ENCODE results near the gene CD47.

DNA sequence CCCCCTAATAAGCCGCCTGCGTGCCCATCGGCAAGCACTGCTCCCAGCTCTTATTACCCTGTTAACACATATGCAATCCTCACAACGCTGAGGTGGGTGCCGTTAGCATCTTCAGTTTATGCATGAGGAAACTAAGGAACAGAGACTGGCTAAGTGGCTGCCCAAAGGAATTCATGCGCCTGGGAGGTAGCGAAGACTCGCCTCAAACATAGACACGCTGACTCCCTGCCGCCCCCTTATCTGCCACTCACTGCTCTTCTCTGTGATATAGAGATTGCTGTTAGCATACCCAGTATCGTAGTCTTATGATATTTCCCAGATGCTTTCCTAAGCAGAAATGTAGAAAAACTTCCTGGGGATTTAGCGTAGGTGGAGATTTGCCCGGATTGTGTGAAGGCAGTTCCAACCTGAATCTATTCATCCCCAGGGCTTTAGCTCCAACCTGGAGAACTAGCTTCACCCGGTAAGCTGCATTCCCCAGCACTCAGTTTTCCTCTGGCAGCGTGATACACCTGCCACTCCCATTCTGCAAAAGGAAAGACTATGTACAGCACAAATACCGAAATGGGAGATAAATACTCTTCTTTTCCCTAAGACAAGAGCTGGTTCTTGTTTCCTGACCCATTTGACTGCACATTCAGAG lies 23.7 kb upstream of the CD47 start:
- no peak for TF ChIP-seq CREB1 (IDR thresholded peaks at IDR 0.05; ENCODE audit: low read depth)
- no peak for TF ChIP-seq YY1 (IDR thresholded peaks at IDR 0.05; ENCODE audit: low read depth, low read length)
- TF ChIP-seq, protein P1, sequence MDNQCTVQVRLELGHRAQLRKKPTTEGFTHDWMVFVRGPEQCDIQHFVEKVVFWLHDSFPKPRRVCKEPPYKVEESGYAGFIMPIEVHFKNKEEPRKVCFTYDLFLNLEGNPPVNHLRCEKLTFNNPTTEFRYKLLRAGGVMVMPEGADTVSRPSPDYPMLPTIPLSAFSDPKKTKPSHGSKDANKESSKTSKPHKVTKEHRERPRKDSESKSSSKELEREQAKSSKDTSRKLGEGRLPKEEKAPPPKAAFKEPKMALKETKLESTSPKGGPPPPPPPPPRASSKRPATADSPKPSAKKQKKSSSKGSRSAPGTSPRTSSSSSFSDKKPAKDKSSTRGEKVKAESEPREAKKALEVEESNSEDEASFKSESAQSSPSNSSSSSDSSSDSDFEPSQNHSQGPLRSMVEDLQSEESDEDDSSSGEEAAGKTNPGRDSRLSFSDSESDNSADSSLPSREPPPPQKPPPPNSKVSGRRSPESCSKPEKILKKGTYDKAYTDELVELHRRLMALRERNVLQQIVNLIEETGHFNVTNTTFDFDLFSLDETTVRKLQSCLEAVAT (IDR thresholded peaks at IDR 0.05), result no peak
- no peak for TF ChIP-seq SP1 (IDR thresholded peaks at IDR 0.05; ENCODE audit: low read depth, low read length)
- TF ChIP-seq, protein P2, sequence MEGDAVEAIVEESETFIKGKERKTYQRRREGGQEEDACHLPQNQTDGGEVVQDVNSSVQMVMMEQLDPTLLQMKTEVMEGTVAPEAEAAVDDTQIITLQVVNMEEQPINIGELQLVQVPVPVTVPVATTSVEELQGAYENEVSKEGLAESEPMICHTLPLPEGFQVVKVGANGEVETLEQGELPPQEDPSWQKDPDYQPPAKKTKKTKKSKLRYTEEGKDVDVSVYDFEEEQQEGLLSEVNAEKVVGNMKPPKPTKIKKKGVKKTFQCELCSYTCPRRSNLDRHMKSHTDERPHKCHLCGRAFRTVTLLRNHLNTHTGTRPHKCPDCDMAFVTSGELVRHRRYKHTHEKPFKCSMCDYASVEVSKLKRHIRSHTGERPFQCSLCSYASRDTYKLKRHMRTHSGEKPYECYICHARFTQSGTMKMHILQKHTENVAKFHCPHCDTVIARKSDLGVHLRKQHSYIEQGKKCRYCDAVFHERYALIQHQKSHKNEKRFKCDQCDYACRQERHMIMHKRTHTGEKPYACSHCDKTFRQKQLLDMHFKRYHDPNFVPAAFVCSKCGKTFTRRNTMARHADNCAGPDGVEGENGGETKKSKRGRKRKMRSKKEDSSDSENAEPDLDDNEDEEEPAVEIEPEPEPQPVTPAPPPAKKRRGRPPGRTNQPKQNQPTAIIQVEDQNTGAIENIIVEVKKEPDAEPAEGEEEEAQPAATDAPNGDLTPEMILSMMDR (IDR thresholded peaks at IDR 0.05 in 2 of 3, conservative IDR thresholded peaks at IDR 0.05 in 1 of 3; ENCODE audit: control insufficient read depth in 2 of 3, extremely low read depth in 1 of 3, insufficient read depth in 1 of 3, low read depth in 3 of 3, low read length in 3 of 3), result no peak
- TF ChIP-seq, protein P3, sequence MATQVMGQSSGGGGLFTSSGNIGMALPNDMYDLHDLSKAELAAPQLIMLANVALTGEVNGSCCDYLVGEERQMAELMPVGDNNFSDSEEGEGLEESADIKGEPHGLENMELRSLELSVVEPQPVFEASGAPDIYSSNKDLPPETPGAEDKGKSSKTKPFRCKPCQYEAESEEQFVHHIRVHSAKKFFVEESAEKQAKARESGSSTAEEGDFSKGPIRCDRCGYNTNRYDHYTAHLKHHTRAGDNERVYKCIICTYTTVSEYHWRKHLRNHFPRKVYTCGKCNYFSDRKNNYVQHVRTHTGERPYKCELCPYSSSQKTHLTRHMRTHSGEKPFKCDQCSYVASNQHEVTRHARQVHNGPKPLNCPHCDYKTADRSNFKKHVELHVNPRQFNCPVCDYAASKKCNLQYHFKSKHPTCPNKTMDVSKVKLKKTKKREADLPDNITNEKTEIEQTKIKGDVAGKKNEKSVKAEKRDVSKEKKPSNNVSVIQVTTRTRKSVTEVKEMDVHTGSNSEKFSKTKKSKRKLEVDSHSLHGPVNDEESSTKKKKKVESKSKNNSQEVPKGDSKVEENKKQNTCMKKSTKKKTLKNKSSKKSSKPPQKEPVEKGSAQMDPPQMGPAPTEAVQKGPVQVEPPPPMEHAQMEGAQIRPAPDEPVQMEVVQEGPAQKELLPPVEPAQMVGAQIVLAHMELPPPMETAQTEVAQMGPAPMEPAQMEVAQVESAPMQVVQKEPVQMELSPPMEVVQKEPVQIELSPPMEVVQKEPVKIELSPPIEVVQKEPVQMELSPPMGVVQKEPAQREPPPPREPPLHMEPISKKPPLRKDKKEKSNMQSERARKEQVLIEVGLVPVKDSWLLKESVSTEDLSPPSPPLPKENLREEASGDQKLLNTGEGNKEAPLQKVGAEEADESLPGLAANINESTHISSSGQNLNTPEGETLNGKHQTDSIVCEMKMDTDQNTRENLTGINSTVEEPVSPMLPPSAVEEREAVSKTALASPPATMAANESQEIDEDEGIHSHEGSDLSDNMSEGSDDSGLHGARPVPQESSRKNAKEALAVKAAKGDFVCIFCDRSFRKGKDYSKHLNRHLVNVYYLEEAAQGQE (IDR thresholded peaks at IDR 0.05; ENCODE audit: low read depth, low read length), result no peak
- TF ChIP-seq TCF3 (IDR thresholded peaks at IDR 0.05; ENCODE audit: borderline replicate concordance, insufficient read depth, low read depth, low read length), result no peak
